GM18505 (cell line): ENCODE data around the gene B9D2.

Source experiments
- ATAC-seq: cut with Tn5 transposase; IDR thresholded peaks from one replicate; pipeline ENCODE4 v1.9.1; 2021; ENCODE audit not compliant: unreplicated experiment
- POLR2A ChIP-seq: IDR thresholded peaks from 4 replicates; pipeline ENCODE4 v1.6.1; 2011; ENCODE audit warnings: borderline replicate concordance; ENCODE audit not compliant: insufficient read depth, insufficient read length; ENCODE audit errors: extremely low read depth

The B9D2 gene

DNA sequence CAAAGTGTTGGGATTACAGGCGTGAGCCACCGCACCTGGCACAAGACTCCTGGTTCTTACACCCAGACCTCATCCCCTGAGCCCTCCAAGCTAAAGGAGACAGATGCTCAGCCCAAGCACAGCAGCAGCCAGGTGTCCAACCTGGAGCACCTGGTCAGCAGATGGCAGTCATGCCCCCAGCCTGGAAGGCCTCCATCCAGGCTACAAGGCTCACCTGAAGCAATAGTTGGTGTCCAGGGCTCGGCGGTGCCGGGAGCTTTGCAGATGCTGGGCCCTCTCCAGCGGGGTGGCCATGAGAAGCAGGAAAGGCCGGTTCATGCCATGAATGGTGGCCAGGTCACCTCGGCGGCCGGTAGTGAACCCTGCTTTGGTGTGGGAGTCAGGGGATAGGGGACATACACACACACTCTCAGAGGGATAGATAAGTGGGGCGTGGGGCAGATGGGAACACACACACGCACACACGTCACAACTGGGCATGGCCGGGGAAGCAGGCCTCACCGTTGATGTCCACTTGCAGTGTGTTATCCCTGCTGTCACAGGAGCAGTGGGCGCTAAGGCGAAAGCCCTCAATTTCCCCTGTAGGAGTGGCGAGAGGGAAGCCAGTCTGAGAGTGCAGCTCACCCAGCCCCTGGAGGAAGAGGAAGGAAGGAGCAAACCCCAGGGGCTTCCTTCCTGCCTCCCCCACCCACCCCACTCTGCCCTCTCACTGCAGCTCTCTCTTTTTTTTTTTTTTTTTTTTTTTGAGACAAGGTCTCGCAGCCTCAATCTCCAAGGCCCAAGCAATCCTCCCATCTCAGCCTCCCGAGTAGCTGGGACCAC is 22.1 kb downstream of the B9D2 start:
- TF ChIP-seq POLR2A, result no peak
- no peak for ATAC-seq

- TF ChIP-seq POLR2A, result no peak
- ATAC-seq, result no peak
Observed at GRCh38 chr19:41339936-41340335, 24.0 kb downstream of the B9D2 start.

DNA sequence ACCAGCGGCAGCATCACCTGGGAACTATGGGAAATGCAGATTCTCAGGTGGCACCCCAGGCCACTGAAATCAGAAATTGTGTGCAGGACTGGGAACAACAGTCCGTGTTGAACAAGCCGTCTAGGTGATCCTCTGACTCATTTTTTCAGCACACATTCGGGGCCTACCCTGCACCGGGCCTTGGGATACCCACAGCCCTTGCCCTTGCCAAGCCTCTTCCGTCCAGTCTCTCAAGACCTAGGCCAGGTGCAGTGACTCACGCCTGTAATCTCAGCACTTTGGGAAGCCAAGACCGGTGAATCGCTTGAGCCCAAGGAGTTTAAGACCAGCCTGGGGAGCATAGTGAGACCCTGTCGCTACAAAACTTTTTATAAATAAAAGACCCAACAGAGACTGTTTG is 28.5 kb downstream of the B9D2 start:
- ATAC-seq, result no peak
- no peak for TF ChIP-seq POLR2A

- no peak for TF ChIP-seq POLR2A
- no peak for ATAC-seq
Observed at GRCh38 chr19:41334793-41335192, 29.2 kb downstream of the B9D2 start.

DNA sequence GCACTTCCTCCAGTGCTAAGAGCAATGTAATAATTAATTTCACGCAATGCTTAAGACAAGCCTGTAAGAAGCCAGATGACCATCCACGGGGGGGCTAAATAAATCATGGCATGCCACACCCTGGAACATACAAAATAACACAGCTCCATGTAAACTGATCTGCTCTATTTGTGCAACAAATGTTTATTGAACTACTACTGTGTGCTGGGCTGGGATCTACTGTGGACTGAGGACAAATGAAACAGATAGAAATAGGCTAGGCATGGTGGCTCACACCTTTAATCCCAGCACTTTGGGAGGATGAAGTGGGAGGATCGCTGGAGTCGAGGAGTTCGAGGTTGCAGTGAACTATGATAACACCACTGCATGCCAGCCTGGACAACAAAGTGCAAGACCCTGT is 31.5 kb downstream of the B9D2 start:
- TF ChIP-seq POLR2A, result no peak
- ATAC-seq, result no peak

- no peak for ATAC-seq
- TF ChIP-seq POLR2A, result no peak
Observed at GRCh38 chr19:41332000-41332399, 31.9 kb downstream of the B9D2 start.

GRCh38 chr19:41330946-41331678 is 32.8 kb downstream of the B9D2 start:
- no peak for TF ChIP-seq POLR2A
- ATAC-seq, result no peak

DNA sequence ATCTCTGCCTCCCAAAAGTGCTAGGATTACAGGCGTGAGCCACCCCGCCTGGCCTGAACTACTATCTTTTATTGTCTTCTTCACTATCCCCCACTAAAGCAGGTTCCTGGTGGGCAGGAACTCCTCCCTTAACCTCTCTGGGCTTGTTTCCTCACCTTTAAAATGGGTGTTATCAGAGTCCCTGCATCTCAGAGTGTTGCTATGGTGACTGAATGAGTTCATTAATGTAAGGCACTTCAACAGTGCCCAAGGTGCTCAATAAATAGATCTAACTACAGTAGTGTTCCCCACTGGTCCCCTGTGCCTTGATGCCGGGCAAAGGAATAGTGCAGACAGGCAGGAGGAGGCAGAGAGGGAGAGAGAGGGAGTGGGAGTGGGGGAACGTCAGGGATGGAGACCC is 33.5 kb downstream of the B9D2 start:
- TF ChIP-seq POLR2A, result no peak
- no peak for ATAC-seq

DNA sequence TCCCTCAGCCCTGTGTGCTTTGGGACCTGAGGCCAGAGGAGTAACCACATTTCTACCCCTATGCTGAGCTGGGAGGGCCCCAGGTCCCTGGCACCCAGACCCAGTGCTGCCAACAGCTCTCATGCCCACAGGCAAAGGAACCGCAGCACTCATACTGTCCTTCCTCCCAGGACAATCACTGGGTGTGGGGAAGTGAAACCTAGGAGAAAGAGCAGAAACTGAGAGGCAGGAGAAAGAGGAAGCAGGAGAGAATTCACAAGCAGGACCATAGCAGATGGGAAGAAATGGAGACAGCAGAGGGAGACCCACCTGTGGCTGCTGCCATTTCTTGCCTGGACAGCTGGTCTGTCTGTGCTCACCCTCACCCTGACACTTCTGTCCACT is 35.1 kb downstream of the B9D2 start:
- TF ChIP-seq POLR2A, result no peak
- no peak for ATAC-seq

GRCh38 chr19:41328157-41328841 is 35.6 kb downstream of the B9D2 start:
- TF ChIP-seq POLR2A, result no peak
- ATAC-seq, result no peak

GRCh38 chr19:41327576-41328156 is 36.3 kb downstream of the B9D2 start:
- ATAC-seq, result peak; percentile 50
- no peak for TF ChIP-seq POLR2A

DNA sequence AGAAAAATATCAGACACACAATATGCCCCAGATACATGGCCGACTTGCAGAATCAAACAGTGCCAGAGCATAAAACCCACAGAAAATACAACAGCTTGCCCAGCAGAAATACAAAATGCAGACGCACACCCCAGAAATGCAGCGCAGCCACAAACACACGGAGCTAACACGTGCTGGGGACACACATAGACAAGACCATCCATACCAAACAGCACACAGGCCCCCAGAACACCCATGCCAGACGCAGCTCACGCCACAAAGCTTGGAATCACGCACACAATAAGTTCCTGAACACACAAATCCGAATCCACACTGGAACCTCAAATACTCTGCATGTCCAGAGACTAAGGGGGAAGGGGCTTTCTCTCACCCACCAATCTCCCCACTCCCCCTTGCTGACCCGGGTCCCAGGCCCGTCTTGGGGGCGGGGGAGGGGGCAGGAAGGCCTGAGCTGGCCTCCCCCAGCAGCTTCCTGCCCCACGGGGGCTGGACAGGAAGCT is 36.8 kb downstream of the B9D2 start:
- ATAC-seq, result peak; percentile 1

More for the DNA sequence above, 36.8 kb downstream of the B9D2 start:
- no peak for TF ChIP-seq POLR2A
